Endometrial microvascular endothelial cells (primary cell): ENCODE measurements around the gene DDI2. TPM values are rescaled to one million over a fixed set of nuclear protein-coding genes. Genes with fewer than 3 reads are reported as not detected.

Source experiments
- in situ Hi-C: cut with HindIII; loops from 2 replicates; pipeline ENCODE4 v1.10.0; 2017; ENCODE audit warnings: low sequenced_read_pairs, low pct_unique_long_range_greater_than_20kb; ENCODE audit errors: inconsistent ontology term
- total RNA-seq: library from RNA; depleted of rRNA; stranded (reverse); fragments of >200 nt; gene quantifications from one replicate; pipeline ENCODE4 v1.2.3, GENCODE V29; 2015; ENCODE audit errors: inconsistent ontology term

The DDI2 gene
- total RNA-seq: 5.8 TPM

DNA sequence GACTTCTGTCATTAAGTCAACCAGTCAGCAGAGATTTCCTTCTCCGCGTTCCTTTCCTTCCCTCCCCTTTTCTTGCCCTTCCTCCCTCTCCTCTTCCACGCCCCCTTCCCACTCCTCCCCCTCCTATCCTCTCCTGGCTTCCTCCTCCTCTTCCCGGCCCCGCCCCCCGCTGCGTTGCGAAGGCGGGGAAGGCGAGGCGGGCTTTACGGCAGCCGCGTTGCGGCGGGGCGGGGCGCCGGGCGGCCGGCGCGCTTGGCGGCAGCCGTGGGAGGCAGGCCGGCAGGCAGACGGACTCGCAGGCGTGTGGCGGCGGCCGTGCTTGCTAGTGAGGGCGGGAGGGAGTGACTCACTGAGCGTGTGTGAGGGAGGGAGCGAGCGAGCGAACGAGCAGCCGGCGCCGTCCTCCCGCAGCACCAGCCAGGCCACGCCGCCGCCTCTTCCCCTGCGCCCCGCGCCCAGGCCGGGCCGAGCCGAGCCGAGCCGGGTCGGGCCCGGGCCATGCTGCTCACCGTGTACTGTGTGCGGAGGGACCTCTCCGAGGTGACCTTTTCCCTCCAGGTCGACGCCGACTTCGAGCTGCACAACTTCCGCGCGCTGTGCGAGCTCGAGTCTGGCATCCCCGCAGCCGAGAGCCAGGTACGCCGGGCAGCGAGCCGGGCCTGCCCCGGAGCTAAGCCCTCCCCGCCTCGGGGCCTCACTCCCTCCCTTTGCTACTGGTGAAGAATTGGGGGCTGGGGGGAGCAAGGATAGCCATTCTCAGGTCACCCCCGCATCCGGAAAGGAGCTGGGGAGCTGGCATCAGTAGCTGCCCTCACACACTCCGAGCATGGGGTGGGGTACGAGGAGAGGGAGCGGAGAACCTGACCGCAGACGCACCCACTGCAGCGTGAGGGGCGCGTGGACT, at the start of gene DDI2:
Gene DDI2 (plus strand): TSS at position 286 of the 904 bp plus-strand sequence. CDS start 213 bp downstream, at position 499.
- in situ Hi-C loops: no loop called here

DNA sequence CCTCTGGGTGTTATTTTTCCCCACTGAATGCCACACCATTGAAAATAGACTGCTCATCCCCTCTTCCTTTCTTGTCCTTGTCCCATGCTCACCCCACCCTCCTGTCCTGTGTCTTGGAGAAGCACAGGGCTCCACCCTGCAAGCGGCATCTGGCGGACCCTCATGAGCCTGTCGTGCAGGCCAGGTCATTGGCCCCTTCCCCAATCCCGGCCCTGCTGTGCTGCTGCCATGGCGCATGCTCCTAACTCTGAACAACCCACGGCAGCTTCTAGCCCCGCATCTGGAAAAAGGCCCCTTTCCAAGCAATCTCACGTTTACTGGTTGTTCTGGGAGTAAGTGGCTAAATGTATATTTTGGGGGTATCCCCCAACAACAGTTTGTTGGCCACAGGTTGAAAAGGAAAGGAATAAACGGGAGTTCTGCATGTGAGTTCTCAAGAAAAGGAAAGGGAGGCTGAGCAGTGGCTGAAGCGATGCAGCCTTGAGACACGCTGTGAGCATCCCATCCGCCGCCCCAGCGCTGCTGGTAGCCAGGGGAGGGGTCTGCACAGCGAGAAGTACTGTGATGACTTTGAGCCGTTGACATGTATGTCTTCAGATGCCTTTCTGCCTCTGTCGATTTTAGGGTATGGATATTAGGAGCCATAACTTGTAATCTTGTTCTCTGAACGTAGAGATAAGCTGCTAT, 48.7 kb upstream of the DDI2 start:
- in situ Hi-C loops: no loop called here

DNA sequence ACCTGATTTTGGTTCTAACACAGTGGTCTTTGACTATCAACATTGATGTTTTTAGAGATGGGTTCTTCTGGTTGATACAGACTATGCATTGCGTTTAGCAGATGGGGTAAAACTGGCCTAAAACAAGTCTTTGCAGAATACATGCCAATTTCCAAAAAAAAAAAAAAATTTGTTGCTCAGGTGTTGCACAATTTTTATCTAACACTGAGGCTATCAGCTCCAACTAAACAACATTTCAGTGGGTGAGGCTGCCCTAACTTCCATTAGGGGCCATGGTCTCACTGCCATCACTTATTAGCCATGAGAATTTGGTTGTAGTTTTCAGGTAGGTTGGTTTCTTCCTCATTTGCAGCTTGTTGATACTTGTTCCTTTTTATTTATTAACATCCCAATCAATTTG, 46.4 kb upstream of the DDI2 start:
- in situ Hi-C loops: no loop called here

GRCh38 chr1:15571266-15571665, 46.0 kb upstream of the DDI2 start:
- in situ Hi-C loops: no loop called here

GRCh38 chr1:15573477-15573876, 43.8 kb upstream of the DDI2 start:
- in situ Hi-C loops: no loop called here

- in situ Hi-C loops: no loop called here
These were observed 42.5 kb upstream of the DDI2 start for GRCh38 chr1:15574741-15575140.

DNA sequence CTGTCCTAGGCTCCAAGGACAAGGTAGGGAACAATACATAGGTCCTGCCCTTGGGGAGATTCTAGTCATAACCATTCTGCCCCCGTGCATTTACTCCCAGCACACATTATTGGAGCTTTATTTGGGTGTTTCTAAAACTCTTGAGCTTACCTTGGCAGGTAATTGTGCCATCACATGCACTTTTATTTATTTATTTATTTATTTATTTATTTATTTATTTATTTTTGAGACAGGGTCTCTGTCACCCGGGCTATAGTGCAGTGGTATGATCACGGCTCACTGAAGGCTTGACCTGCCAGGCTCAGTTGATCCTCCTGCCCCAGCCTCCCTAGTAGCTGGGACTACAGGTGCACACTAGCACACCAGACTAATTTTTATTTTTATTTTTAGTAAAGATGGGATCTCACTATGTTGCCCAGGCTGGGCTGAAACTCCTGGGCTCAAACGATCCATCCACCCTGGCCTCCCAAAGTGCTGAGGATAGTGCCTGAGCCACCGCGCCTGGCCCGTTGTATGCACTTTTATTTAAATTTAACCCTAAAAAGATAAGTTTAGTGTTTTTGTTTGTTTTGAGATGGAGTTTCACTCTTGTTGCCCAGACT, 41.6 kb upstream of the DDI2 start:
- in situ Hi-C loops: no loop called here

DNA sequence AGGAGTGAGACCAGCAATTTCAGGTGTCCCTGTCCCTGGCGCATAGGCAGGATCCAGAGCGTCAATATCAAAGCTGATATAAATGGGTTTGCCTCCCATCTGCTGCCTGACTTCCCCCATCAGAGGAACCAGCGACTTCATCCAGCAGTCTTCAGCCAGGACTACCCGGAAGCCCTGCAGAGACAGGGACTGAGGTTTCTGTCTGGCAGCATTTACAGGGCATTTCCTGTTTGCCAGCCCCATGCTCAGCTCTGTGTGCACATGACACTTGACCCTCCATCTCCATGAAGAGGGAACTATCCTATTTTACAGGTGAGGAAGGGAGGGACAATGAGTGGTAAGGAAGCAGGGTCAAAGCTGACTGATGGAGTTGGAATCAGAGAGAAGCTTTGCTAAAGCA, 39.6 kb upstream of the DDI2 start:
- in situ Hi-C loops: no loop called here

DNA sequence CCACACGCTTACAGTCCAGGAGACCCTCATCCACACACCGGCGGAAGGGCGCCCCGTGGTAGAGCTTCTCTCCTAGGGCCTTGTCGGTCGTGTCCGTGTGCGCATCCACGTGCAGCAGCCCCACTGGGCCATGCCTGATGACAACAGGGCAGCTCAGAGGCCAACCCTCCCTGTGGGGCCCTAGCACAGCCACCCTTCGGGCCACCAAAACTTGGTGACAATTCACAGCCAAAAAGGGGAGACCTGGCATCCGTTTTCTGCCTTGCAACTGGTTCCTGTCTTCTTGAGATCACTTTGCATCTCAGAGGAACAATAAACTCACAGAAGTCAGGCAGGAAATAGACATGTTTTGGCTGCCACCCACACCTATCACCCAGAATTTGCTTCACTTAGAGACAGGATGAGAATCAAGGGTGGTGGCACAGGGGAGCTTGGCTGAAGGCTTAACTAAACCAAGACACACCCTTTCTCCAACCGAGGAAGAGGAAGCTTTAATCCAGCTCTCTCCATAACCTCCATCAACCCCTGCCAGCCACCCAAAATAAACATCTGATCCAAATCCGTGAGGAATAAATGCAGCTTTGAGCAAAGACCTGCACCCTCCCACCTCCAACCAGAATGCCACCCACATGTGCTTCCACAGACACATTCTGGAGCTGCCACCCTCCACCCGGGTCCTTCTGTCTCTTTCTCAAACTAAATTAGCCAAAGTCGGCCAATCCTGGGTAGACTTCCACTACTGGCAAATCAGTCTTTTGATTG, 38.2 kb upstream of the DDI2 start:
- in situ Hi-C loops: no loop called here

- in situ Hi-C loops: no loop called here
These were observed 37.6 kb upstream of the DDI2 start for GRCh38 chr1:15579683-15580047.

DNA sequence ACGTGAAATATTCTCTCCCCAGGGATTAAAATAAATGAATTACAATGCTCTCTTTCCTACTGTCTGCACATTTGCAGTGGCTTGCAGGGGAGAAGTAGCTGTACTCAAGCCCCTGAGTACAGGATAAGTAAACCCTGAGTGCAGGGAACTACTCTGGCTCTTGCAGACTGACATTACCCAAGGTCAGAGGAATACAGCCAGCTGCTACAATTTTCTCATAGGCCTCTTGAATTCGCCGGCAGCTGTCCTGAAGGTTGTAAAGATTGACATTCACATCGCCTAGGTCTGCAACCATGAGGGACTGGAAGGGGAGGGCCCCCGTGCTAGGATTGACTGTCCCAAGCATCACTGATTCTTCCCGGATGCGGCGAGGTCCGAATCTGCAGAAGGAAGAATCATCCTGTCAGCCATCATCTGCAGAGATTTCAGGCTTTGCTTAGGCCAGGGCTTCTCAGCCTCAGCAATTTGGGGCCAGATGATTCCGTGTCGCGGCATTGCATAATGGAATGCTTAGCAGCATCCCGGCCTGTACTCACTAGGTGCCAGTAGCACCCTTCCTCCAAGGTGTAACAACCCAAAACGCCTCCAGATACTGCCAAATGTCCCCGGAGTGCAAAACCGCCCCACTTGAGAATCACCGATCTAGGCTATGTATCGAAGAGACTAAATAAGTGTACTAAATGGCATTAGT, 34.1 kb upstream of the DDI2 start:
- in situ Hi-C loops: no loop called here

DNA sequence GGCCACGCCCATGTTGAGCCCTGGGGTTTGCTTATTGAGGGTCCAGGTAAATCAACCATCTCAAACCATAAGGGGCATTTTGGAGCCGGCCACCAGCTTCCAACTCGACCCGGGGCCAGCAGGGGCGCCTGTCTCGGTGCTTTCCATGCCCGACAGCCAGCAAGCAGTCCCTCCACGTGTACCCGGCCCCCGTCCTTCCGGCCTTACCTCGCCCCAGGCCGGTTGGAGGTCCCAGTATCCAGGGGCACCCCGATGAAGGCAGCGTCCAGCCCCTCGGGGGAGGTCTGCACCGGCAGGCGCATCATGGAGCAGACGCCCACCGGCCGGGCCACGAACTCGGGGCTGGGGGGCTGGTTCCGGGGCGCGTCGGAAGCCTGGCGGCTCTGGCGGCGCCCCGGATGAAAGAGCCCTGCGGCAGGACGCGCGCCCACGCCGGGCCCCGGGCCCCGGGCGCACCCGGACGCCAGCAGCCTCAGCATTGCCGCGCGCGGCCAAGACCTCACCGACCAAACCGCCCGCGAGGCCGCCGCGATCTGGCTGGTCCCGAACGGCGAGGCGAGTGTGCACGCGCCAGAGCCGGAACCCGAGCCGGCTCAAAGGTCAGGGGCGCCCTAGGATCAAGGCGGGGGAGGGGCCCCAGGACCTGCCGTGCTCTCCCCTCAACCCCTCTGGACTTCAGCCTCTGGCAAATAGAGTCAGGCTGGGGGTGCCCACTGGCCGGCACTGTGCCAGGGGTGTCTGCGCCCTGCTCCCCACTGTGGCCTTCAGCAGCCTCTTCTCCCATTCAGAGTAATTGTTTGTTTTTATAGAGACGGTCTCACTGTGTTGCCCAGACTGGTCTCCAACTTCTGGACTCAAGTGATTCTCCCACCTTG, 32.5 kb upstream of the DDI2 start, which contains the start of gene AGMAT:
Gene AGMAT (minus strand): TSS at position 563 of the 875 bp plus-strand sequence. CDS start 84 bp downstream, at position 479.
- in situ Hi-C loops: no loop called here

- in situ Hi-C loops: no loop called here
These were observed 25.0 kb upstream of the DDI2 start for GRCh38 chr1:15592285-15592684.

DNA sequence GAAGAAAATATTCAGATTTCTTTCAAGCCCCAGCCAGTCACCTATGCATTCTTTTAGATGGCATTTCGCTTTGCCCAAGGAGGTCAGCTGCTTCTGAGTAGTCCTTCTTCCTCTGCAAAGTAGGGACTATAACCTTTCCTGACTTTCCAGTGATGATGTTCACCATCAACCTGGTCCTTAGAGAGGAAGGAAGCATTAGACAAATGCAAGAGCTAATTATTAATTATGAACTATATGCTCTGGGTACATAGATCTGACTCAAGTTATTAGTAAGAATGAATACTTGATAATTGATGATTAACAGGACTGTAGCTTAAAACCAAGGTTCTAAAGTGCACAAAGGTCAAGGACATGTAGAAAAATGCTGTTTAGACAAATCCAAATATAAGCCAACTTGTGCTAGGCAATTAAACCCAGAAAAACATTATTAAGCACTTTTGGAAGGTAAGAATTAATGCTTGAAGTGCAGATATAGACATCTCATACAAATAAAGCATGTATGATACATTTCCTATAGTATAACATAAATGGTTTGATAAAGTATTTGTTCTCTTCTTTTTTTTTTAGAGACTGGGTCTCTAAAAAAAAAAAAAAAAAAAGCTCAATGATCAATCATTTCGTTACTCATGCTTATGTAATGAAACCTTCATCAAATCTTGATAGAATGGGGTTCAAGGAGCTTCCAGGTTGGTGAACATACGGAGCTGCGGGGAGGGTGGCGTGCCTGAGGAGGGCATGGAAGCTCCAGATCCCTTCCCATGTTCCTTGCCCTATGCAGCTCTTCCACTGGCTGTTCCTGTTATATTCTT, 21.2 kb upstream of the DDI2 start:
- in situ Hi-C loops: no loop called here

- in situ Hi-C loops: no loop called here
These were observed 18.8 kb upstream of the DDI2 start for GRCh38 chr1:15598436-15598835.

DNA sequence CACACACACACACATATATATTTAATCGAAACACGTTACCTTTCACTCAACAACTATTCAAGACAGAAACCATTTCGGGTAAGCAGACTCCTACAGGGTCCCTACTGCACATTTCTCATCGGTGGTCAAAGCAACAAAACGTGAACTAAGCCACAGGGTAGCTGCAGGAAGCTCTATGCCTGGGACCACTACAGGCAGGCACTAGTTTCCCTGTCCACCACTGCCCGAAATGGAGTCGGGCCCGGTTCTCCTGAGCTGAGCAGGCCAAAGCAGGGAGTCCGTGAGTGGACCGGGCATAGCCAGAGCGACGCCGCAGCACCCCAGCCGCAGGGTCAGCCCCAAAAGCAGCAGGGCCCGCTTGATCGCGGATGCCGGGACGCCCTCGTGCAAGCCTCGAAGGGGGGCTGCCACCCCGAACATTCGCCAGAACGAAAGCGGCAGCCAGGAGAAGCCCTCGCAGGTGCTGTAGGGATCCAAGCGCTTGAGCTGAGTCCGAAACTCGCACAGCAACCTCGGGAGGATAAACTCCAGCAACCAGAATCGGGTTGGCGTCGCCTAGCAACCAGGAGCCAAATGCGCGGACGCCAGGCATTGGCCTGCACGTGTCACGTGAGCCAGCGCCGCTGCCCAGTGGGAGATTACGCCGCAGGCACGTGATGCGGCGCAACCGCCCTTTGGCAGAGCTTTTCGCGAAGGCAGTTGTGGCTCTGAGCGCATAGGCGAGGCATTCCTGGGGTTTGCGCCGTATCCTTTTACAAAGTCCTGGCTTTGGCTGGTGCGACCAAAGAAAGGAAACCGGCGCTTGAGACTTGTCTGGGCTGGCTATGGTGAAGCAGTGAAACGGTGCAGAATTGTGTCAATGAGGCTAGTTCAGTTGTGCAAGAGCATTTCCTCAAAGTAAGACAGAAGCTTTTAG, 13.9 kb upstream of the DDI2 start:
- in situ Hi-C loops: no loop called here
